ENCODE data around the gene PRR15. TPM values are rescaled to one million over a fixed set of nuclear protein-coding genes. Genes with fewer than 3 reads are reported as not detected.

PRR15 gene
- total and polyA plus RNA-seq, 2 of the 13 experiments (the other 11 are each of a cell fraction or from before 2014, with no cell fraction given), result 2.3 to 7.8 TPM

- TF ChIP-seq ZNF766 (CRISPR knock-in tag; IDR thresholded peaks at IDR 0.05; ENCODE audit: borderline replicate concordance), result no peak
- TF ChIP-seq NFKB2 (CRISPR knock-in tag; IDR thresholded peaks at IDR 0.05; ENCODE audit: borderline replicate concordance), result no peak
- no peak for TF ChIP-seq ZXDC (CRISPR knock-in tag; IDR thresholded peaks at IDR 0.05)
- no peak for TF ChIP-seq ZNF883 (CRISPR knock-in tag; IDR thresholded peaks at IDR 0.05; ENCODE audit: not compliant biosample characterization)
- TF ChIP-seq ETV5 (CRISPR knock-in tag; IDR thresholded peaks at IDR 0.05; ENCODE audit: borderline replicate concordance), result no peak
- no peak for TF ChIP-seq TBL1XR1 (IDR thresholded peaks at IDR 0.05; ENCODE audit: borderline replicate concordance, low read length, partially characterized antibody)
Measured at GRCh38 chr7:29612596-29612995, 49.0 kb downstream of the PRR15 start (continued).

GRCh38 chr7:29613100-29613499, 49.5 kb downstream of the PRR15 start:
- Histone ChIP-seq H3K9me3 (ENCODE audit: low read length) (no peaks in the 10 kb centered on the region), H3K36me3 (replicated peaks in 1 of 2; ENCODE audit: control insufficient read depth in 1 of 2, insufficient read depth in 2 of 2, low read length in 2 of 2) (no peaks in the 10 kb centered on the region), H3K27ac (ENCODE audit: extremely low read length, insufficient read depth, low read length) (no peak overlapping the region), H4K20me1 (ENCODE audit: insufficient read depth, low read length) (no peaks in the 10 kb centered on the region), H3K9ac (ENCODE audit: insufficient read depth, low read depth, low read length) (no peak overlapping the region), H3K79me2 (ENCODE audit: insufficient read depth, low read length) (no peaks in the 10 kb centered on the region), H3K4me3 (replicated peaks in 1 of 3; ENCODE audit: insufficient read depth in 1 of 3, low read depth in 2 of 3, low read length in 3 of 3) (no peak overlapping the region), H3K27me3 (ENCODE audit: control insufficient read depth in 1 of 2, insufficient read depth in 2 of 2, low read length in 2 of 2) (no peaks in the 10 kb centered on the region), H3K4me1 (ENCODE audit: insufficient read depth, low read length) (peaks cover 15% of the 10 kb centered on the region), H3K4me2 (ENCODE audit: low read depth, low read length) (no peak overlapping the region), H2AFZ (ENCODE audit: low read length) (no peak overlapping the region)
- CTCF ChIA-PET (ENCODE audit: low intra/inter-chr PET ratio, low total read pairs), result no interaction called here
- in situ Hi-C loops (cut with HindIII; ENCODE audit: extremely low pct_ligation_motif_present, low pct_unique_long_range_greater_than_20kb) (no loop called here), intact Hi-C loops (cut with micrococcal nuclease; ENCODE audit: unreplicated experiment) (loop anchor here (5.0 kb wide), 1 partner anchor 691 kb away; no protein-coding TSS in a partner anchor)
- ATAC-seq (no peak), FAIRE-seq (no peak), DNase-seq (ENCODE audit: low spot score) (no peak)
- TF ChIP-seq SMYD3 (CRISPR knock-in tag; IDR thresholded peaks at IDR 0.05) (no peak), ZNF816 (CRISPR knock-in tag; IDR thresholded peaks at IDR 0.05; ENCODE audit: borderline replicate concordance) (no peak), TBL1XR1 (IDR thresholded peaks at IDR 0.05; ENCODE audit: borderline replicate concordance, low read length, partially characterized antibody) (no peak), KLF9 (CRISPR knock-in tag; IDR thresholded peaks at IDR 0.05; ENCODE audit: low read depth) (no peak)
- POLR2A ChIA-PET, result no interaction called here
- WGBS (ENCODE audit: low lambda C conversion rate), result 54% methylated on average over 3 of the region's 3 CpGs
- BruUV-seq (replicated peaks), result no TSS peak
